Effector memory CD4-positive, alpha-beta T cell (primary cell): ENCODE results near the gene STK17B.

Source experiments
- DNase-seq, 3 donors: peaks; one replicate each; pipeline ENCODE4 v3.0.0-alpha.2; 2020
- H3K27ac ChIP-seq: 2 replicates; pipeline ENCODE4 v1.7.0; 2013; ENCODE audit warnings: mild to moderate bottlenecking, low read length, moderate library complexity; ENCODE audit not compliant: insufficient read depth, poor library complexity, severe bottlenecking
- H3K27me3 ChIP-seq: replicated peaks from 2 replicates; pipeline ENCODE4 v1.7.0; 2013; ENCODE audit warnings: mild to moderate bottlenecking, low read length; ENCODE audit not compliant: insufficient read depth, control insufficient read depth, poor library complexity, severe bottlenecking
- H3K36me3 ChIP-seq: 2 replicates; pipeline ENCODE4 v1.7.0; 2013; ENCODE audit warnings: mild to moderate bottlenecking, low read length, moderate library complexity; ENCODE audit not compliant: control insufficient read depth, insufficient read depth
- H3K4me1 ChIP-seq: 2 replicates; pipeline ENCODE4 v1.7.0; 2013; ENCODE audit warnings: low read length, mild to moderate bottlenecking; ENCODE audit not compliant: control insufficient read depth, insufficient read depth, poor library complexity, severe bottlenecking
- H3K4me3 ChIP-seq: 2 replicates; pipeline ENCODE4 v1.7.0; 2013; ENCODE audit warnings: low read length, low read depth, mild to moderate bottlenecking; ENCODE audit not compliant: insufficient read depth, poor library complexity, severe bottlenecking
- H3K9me3 ChIP-seq: 2 replicates; pipeline ENCODE4 v1.7.0; 2013; ENCODE audit warnings: mild to moderate bottlenecking, low read length, moderate library complexity; ENCODE audit not compliant: control insufficient read depth

Gene STK17B

DNA sequence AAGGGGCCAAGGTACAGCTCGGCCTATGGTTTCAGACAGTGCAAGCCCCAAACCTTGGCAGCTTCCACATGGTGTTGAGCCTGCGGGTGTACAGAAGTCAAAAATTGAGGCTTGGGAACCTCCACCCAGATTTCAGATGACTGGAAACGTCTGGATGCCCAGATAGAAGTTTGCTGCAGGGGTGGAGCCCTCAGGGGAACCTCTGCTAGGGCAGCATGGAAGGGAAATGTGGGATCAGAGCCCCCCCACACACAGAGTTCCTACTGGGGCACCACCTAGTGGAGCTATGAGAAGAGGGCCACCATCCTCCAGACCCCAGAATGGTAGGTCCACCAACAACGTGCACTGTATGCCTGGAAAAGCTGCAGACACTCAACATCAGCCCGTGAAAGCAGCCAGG lies 87.8 kb downstream of the STK17B start:
- no peaks in the 10 kb centered on the region for H3K36me3 ChIP-seq
- no peak overlapping the region for H3K27ac ChIP-seq
- no peaks in the 10 kb centered on the region for H3K4me1 ChIP-seq
- H3K4me3 ChIP-seq = no peak overlapping the region
- H3K9me3 ChIP-seq = no peaks in the 10 kb centered on the region
- DNase-seq = no peak
- no peaks in the 10 kb centered on the region for H3K27me3 ChIP-seq
